Measurements from ENCODE around the gene DAP3. TPM values are rescaled to one million over a fixed set of nuclear protein-coding genes. Genes with fewer than 3 reads are reported as not detected.
A peak's percentile ranks its signal among the peaks of the same experiment; 100 is the strongest.

DAP3 gene
- total and polyA plus RNA-seq, 10 of the 15 experiments (the other 5 are each of a cell fraction or from before 2014, with no cell fraction given) = 60.0 to 223 (median 138) TPM

- WGBS (ENCODE audit: insufficient coverage, insufficient replicate concordance, low lambda C conversion rate, missing lambda C conversion rate) = 57% methylated on average over 9 of the region's 9 CpGs
- ChIA-PET POLR2A (interaction anchor here (1.0 to 1.2 kb wide), 3 partner anchors 12 to 189 kb away, joined by 3 to 5 read pairs (median 5); partner anchors contain the start of gene KHDC4), SMC1A (ENCODE audit: uncharacterized antibody, unreplicated experiment) (interaction anchor here (0.6 to 2.2 kb wide), 4 partner anchors 138 to 494 kb away, joined by 3 to 5 read pairs (median 4); no protein-coding TSS in a partner anchor), CTCF (interaction anchor here (0.7 to 1.2 kb wide), 4 partner anchors 11 to 494 kb away, joined by 3 to 4 read pairs (median 4); no protein-coding TSS in a partner anchor), RAD21 (ENCODE audit: unreplicated experiment) (interaction anchor here (1.0 to 1.5 kb wide), 2 partner anchors 59 to 245 kb away, joined by 3 to 4 read pairs; no protein-coding TSS in a partner anchor)
- Histone ChIP-seq H2AFZ (ENCODE audit: control insufficient read depth, low read depth, low read length) (peak overlapping the region; percentile 85), H3K4me3 (peak overlapping the region; percentile 56), H3K9me3 (replicated peaks; ENCODE audit: control insufficient read depth, insufficient read depth, low read length) (no peaks in the 10 kb centered on the region), H3K27ac (ENCODE audit: control insufficient read depth, insufficient read depth) (peak overlapping the region; percentile 64), H3K27me3 (replicated peaks in 1 of 2; ENCODE audit: control insufficient read depth in 2 of 2, insufficient read depth in 2 of 2, low read length in 1 of 2) (no peaks in the 10 kb centered on the region), H3K4me1 (ENCODE audit: control insufficient read depth, insufficient read depth, low read length) (peaks cover 4% of the 10 kb centered on the region), H3K4me2 (ENCODE audit: control insufficient read depth, insufficient read depth) (peak overlapping the region; percentile 94), H3K9ac (ENCODE audit: control insufficient read depth, insufficient read depth, low read length) (peak overlapping the region; percentile 71), H3K36me3 (ENCODE audit: control insufficient read depth in 2 of 2, insufficient read depth in 2 of 2, low read length in 1 of 2) (peaks cover 2 to 4% of the 10 kb centered on the region in 2 experiments; a peak in 2 of 4 replicates), H4K20me1 (ENCODE audit: control insufficient read depth, insufficient read depth) (no peaks in the 10 kb centered on the region), H3K79me2 (ENCODE audit: control insufficient read depth, insufficient read depth, low read length) (no peaks in the 10 kb centered on the region; the same call in none of the 2 replicates)
- FAIRE-seq (no peak), DNase-seq (ENCODE audit: low read depth, low spot score) (no peak), ATAC-seq (no peak)
- TF ChIP-seq ZBTB40 (IDR thresholded peaks at IDR 0.05; ENCODE audit: borderline replicate concordance) (peak; percentile 62; the same call in 1 of the 2 replicates), NR2F1 (conservative IDR thresholded peaks at IDR 0.05) (no peak)
- TSS peak; percentile 93 for BruUV-seq (replicated peaks)
- in situ Hi-C loops (cut with MboI) = no loop called here
- intact Hi-C loops (cut with micrococcal nuclease; ENCODE audit: unreplicated experiment) = no loop called here
Observed at GRCh38 chr1:155744711-155745283, 55.9 kb downstream of the DAP3 start.

Measured in GM12878 (cell line).